ENCODE measurements around the gene EVL.

EVL gene

GRCh38 chr14:100108840-100109593, 43.8 kb downstream of the EVL start:
- no peak for DNase-seq
- TF ChIP-seq POLR2A (IDR thresholded peaks at IDR 0.05; ENCODE audit: low read length): no peak
- no peak for TF ChIP-seq GATA1 (IDR thresholded peaks at IDR 0.05; ENCODE audit: low read depth, low read length)

DNA sequence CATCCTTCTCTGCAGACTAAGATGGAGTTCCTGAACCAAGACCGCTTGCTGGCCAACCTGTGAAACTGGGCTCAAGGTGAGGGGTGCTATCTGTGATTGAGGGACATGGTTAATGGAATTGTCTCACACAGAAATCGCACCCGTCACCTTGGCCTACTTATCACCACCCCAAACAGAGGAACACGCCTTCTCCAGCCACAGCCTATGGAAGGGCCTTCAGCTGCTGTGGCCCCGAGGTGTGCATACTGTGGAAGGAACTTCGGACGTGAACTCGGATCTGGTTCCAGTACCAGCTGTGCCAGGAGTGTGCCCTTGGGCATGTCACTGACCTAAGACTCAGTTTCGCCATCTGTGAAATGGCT, 44.4 kb downstream of the EVL start:
- TF ChIP-seq POLR2A (IDR thresholded peaks at IDR 0.05; ENCODE audit: low read length) (no peak), GATA1 (IDR thresholded peaks at IDR 0.05; ENCODE audit: low read depth, low read length) (no peak)
- DNase-seq: no peak

DNA sequence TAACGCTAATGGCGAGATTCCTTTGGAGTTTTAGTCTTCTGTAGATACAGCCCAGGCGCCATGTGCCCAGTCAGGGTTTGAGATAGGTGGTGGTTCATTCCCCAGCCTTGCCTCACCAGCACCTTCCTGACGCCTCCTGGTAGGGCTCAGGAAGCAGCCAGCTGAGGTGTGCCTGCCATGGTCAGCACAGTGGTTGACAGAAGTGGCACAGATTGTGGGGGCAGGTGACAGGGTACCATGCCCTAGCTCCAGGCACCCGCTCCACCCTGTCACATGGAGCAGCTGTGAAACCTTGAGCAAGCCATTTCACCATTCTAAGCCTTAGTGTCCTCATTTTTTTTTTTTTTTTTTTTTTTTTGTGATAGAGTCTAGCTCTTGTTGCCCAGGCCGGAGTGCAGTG, 45.6 kb downstream of the EVL start:
- no peak for TF ChIP-seq GATA1 (IDR thresholded peaks at IDR 0.05; ENCODE audit: low read depth, low read length)
- TF ChIP-seq POLR2A (IDR thresholded peaks at IDR 0.05; ENCODE audit: low read length): no peak
- no peak for DNase-seq

DNA sequence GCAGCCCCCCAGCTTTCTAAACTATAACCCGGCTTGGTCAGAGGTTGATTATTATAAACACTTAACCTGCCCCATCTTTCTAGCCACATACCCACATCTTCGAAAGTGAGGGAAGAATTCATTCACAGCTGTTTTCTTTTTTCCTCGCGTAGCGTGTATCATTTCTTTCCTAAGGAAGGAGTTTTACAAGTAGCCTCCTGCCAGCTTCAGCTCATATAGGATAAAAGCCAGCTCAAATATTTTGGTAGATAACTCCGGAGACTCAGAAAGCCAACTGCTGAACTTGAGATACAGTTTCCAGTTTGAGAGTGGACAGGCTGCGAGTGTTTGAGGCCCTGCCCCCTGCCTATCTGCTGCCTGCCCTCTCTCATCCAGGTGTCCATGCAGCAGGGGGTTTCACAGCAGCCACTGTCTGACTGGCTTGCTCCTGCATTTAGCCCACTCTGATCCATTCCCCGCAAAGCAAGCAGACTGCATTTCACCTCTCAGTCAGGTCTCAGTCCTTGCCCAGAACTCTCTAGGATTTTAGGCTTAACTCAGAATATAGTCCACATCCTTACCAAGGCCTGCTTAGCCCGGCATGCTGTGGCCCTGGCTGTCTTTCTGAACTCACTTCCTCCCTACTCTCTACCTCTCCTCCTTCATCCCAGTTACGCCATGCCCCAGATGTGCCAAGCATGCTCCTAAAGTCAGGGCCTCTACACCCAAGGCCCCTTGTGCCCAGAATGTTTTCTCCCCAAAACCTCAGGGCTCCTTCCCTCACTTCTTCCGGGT, 46.9 kb downstream of the EVL start:
- DNase-seq: no peak
- TF ChIP-seq POLR2A (IDR thresholded peaks at IDR 0.05; ENCODE audit: low read length): no peak
- TF ChIP-seq GATA1 (IDR thresholded peaks at IDR 0.05; ENCODE audit: low read depth, low read length): no peak

- TF ChIP-seq POLR2A (IDR thresholded peaks at IDR 0.05; ENCODE audit: low read length): no peak
- TF ChIP-seq GATA1 (IDR thresholded peaks at IDR 0.05; ENCODE audit: low read depth, low read length): no peak
- DNase-seq: no peak
Measured at GRCh38 chr14:100114109-100114765, 49.0 kb downstream of the EVL start.

GRCh38 chr14:100115236-100115635, 50.0 kb downstream of the EVL start:
- DNase-seq: no peak
- TF ChIP-seq GATA1 (IDR thresholded peaks at IDR 0.05; ENCODE audit: low read depth, low read length) (no peak), POLR2A (IDR thresholded peaks at IDR 0.05; ENCODE audit: low read length) (no peak)

DNA sequence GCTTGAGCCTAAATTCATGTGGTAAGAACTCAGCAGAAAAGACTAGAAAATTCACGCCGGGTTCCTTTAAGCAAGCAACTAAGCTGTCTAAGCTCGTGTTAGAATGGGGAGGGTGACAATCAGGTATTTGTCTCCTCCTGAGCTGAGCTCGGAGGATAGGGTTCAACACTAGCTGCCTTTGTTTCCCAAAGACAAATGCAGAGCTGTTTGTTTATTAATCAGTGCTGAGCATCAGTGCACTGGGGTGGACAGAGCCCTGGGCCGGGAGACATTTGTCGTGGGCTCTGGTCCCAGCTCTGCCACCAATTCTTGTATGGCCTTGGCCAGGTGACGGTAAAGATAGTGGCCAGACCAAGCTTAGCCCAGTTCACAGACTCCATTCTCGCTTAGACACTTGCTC, 50.5 kb downstream of the EVL start:
- DNase-seq: no peak
- TF ChIP-seq POLR2A (IDR thresholded peaks at IDR 0.05; ENCODE audit: low read length) (no peak), GATA1 (IDR thresholded peaks at IDR 0.05; ENCODE audit: low read depth, low read length) (no peak)

DNA sequence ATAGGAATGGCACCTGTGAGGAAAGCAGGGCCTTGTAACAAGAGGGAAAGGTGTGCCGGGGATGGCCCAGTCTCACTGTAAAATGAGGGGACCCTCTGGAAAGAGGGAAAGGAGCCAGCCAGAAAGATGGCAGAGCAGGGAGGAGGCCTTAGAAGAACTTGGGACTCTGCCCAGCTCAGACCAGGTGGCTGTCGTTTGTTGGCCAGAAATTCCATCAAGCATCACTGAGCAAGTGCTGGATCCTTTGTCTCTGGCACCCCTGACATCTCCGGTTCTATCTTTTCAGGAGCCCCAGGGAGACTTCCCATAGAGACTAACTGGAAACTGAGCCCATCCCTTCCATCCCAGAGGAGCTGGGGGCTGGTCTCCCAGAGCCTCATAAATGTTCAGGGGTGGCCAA, 50.9 kb downstream of the EVL start:
- DNase-seq: no peak
- TF ChIP-seq POLR2A (IDR thresholded peaks at IDR 0.05; ENCODE audit: low read length) (no peak), GATA1 (IDR thresholded peaks at IDR 0.05; ENCODE audit: low read depth, low read length) (no peak)

- no peak for DNase-seq
- TF ChIP-seq POLR2A (IDR thresholded peaks at IDR 0.05; ENCODE audit: low read length) (no peak), GATA1 (IDR thresholded peaks at IDR 0.05; ENCODE audit: low read depth, low read length) (no peak)
Measured at GRCh38 chr14:100117026-100117425, 51.8 kb downstream of the EVL start.

DNA sequence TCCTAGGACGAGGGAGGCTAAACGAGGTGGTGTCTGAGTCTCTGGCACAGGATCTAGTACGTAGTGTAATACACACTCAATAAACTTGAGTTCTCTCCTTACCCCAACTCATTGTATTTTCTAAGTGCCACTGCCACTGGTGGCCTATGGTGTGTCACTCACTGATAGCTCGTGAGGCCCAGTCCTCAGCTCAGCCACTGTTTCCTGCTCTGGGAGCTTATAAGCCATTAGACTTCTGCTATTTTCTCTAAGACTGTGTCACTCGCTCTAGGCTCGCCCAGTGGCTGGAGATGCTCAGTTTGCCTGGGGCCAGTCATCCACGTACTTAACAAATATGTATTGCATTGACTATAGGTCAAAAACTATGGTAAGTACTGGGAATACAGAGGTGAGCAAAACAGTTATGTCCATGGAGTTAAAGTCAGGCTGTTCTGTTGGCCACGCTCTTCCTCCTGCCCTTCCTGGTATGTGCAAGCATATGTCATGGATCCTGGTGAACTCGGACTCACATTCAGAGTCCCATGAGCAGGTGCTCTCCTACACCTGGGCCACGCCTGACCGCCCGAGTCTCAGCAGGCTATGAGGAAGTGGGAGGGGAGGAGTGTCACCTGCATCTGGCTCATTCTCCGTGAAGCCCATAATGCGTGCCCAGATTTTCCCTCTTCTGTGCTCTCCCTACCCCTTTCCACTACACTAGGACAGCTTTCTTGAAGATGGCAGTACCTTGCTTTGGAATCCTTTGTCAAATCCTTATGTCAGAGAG, 52.6 kb downstream of the EVL start:
- no peak for DNase-seq
- no peak for TF ChIP-seq GATA1 (IDR thresholded peaks at IDR 0.05; ENCODE audit: low read depth, low read length)
- no peak for TF ChIP-seq POLR2A (IDR thresholded peaks at IDR 0.05; ENCODE audit: low read length)

DNA sequence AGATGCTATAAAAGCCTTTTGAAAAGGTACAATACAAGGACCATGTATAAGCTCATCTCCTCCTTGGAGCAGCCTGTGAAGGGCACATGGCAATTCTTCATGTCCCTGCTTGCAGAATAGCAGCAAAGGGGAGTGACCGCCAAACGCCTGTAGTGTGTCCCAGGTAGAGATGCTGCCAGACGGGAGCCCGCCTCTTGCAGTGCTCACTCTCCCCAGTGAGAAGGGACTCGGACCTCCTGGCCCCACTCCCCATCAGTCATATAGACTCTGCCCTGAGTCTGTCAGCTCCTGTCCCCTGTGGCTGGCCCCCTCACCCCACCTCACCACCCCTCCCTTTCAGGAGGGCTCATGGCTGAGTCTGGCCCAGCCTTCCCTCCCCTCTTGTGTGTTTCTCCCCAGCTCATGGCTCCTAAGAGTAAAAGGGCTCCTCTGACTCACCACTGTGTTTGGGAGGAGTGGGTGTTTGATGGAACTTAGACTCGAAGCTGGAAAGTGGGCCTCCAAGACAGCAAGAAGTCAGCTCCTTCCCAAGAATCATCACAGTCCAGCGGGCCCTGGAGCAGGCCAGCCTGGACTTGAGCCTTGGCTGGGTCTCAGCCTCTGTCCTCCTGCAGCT, 53.3 kb downstream of the EVL start:
- DNase-seq: no peak
- no peak for TF ChIP-seq POLR2A (IDR thresholded peaks at IDR 0.05; ENCODE audit: low read length)
- no peak for TF ChIP-seq GATA1 (IDR thresholded peaks at IDR 0.05; ENCODE audit: low read depth, low read length)

DNA sequence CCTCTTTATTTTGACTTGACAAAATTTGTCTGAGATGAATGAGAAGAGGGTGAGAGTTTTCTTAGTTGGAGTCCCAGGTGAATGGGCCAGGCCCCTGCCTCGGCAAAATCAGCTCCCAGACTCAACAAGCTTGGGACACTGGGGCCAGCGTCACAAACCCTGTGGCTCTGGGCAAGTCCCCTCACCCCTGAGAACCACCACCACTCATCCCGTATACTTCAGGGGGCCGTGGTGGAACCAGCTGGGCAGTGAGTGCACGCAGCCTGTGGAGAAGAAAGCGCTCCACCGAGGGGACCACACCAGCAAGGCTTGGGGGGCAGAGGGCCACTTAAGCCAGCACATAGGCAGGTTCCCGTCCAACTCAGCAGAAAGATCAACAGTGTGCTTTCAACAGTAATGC, 54.0 kb downstream of the EVL start:
- DNase-seq: no peak
- TF ChIP-seq GATA1 (IDR thresholded peaks at IDR 0.05; ENCODE audit: low read depth, low read length) (no peak), POLR2A (IDR thresholded peaks at IDR 0.05; ENCODE audit: low read length) (no peak)

- no peak for TF ChIP-seq GATA1 (IDR thresholded peaks at IDR 0.05; ENCODE audit: low read depth, low read length)
- TF ChIP-seq POLR2A (IDR thresholded peaks at IDR 0.05; ENCODE audit: low read length): no peak
- no peak for DNase-seq
Measured at GRCh38 chr14:100120522-100121269, 55.5 kb downstream of the EVL start.
